Body of pancreas (tissue), 4 donors: ENCODE measurements around the gene RFX4.

Source experiments
- POLR2A ChIP-seq, 3 donors: fragments of 450-650 bp; IDR thresholded peaks; one replicate each; pipeline ENCODE4 v1.6.1; 2016; ENCODE audit warnings: antibody characterized with exemption in 3 of 3, mild to moderate bottlenecking in 2 of 3
- TF ChIP-seq, protein P1 (sequence below), 7 experiments: fragments of 450-650 bp in 4 of 7; fragments of 200-600 bp in 3 of 7; sonication (generic) in 3 of 7; IDR thresholded peaks; one replicate each; pipeline ENCODE4 v1.5.1; 2016 to 2019; ENCODE audit warnings: antibody characterized with exemption in 7 of 7

GRCh38 chr12:106576848-106577247 is 6.0 kb upstream of the RFX4 start:
- TF ChIP-seq, protein P1, sequence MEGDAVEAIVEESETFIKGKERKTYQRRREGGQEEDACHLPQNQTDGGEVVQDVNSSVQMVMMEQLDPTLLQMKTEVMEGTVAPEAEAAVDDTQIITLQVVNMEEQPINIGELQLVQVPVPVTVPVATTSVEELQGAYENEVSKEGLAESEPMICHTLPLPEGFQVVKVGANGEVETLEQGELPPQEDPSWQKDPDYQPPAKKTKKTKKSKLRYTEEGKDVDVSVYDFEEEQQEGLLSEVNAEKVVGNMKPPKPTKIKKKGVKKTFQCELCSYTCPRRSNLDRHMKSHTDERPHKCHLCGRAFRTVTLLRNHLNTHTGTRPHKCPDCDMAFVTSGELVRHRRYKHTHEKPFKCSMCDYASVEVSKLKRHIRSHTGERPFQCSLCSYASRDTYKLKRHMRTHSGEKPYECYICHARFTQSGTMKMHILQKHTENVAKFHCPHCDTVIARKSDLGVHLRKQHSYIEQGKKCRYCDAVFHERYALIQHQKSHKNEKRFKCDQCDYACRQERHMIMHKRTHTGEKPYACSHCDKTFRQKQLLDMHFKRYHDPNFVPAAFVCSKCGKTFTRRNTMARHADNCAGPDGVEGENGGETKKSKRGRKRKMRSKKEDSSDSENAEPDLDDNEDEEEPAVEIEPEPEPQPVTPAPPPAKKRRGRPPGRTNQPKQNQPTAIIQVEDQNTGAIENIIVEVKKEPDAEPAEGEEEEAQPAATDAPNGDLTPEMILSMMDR (IDR thresholded peaks at IDR 0.05), result no peak
- no peak for TF ChIP-seq POLR2A (IDR thresholded peaks at IDR 0.05)
